A549 (cell line): ENCODE measurements around the gene SLC32A1. TPM values are rescaled to one million over a fixed set of nuclear protein-coding genes. Genes with fewer than 3 reads are reported as not detected.

Experiments
- ATAC-seq, 2 experiments: fragments of 200-7000 bp in 1 of 2; fragments of >200 bp in 1 of 2; cut with Nextera tagmentation in 1 of 2; cut with Tn5 transposase in 1 of 2; 3 replicates each; pipeline versions ENCODE4 v1.8.0 to v1.9.1; 2018 to 2020; ENCODE audit warnings: mild to moderate bottlenecking in 1 of 2, moderate library complexity in 1 of 2
- CTCF ChIA-PET: fragments of 300-600 bp; sonication (Branson Sonifier 250); formaldehyde crosslinking; extraction: SDS; loops from one replicate; lab custom pipeline; 2021; ENCODE audit warnings: antibody characterized with exemption, inconsistent platforms; lab: Yijun Ruan, JAX
- POLR2A ChIA-PET: fragments of 350-600 bp; formaldehyde crosslinking; extraction: SDS; loops from one replicate; lab custom pipeline; 2021; ENCODE audit warnings: antibody characterized with exemption, inconsistent platforms; lab: Yijun Ruan, JAX
- DNase-seq, 2 experiments: peaks; one replicate each; pipeline versions ENCODE4 v3.0.0 to v3.0.0-alpha.2; 2011 to 2016; ENCODE audit warnings: low read depth in 1 of 2, low spot score in 1 of 2
- FAIRE-seq: peaks from 2 replicates; lab custom pipeline; 2011; peaks lifted over from hg19 to GRCh38; lab: Jason Lieb, UNC
- H3K27ac ChIP-seq, 2 experiments: fragments of >200 bp; sonication (Bioruptor Twin); formaldehyde crosslinking; 3 replicates each; pipeline ENCODE4 v1.5.1; 2016 to 2017
- H3K4me1 ChIP-seq: fragments of >200 bp; sonication (Bioruptor Twin); formaldehyde crosslinking; 3 replicates; pipeline ENCODE4 v1.6.1; 2016
- H3K4me2 ChIP-seq: fragments of >200 bp; sonication (Bioruptor Twin); formaldehyde crosslinking; 3 replicates; pipeline ENCODE4 v1.6.1; 2016
- H3K4me3 ChIP-seq: fragments of >200 bp; sonication (Bioruptor Twin); formaldehyde crosslinking; 3 replicates; pipeline ENCODE4 v1.5.1; 2016
- H3K9me3 ChIP-seq: fragments of >200 bp; sonication (Bioruptor Twin); formaldehyde crosslinking; 3 replicates; pipeline ENCODE4 v1.6.1; 2016
- BCL3 ChIP-seq: fragments of >200 bp; sonication (Bioruptor Twin); formaldehyde crosslinking; IDR thresholded peaks from 3 replicates; pipeline ENCODE4 v1.6.1; 2016
- CBX2 ChIP-seq: fragments of 200-600 bp; sonication (generic); IDR thresholded peaks from 2 replicates; pipeline ENCODE4 v1.6.1; 2016; ENCODE audit warnings: low read depth, mild to moderate bottlenecking, borderline replicate concordance
- CBX8 ChIP-seq: fragments of 200-600 bp; sonication (generic); IDR thresholded peaks from 2 replicates; pipeline ENCODE4 v1.6.1; 2016
- CEBPB ChIP-seq, 2 experiments: fragments of >200 bp in 1 of 2; sonication (Bioruptor Twin) in 1 of 2; formaldehyde crosslinking in 1 of 2; IDR thresholded peaks; 2 replicates each; pipeline ENCODE4 v1.6.1; 2012 to 2016
- CHD4 ChIP-seq: fragments of 200-600 bp; sonication (generic); IDR thresholded peaks from 2 replicates; pipeline ENCODE4 v1.6.1; 2016; ENCODE audit warnings: antibody characterized with exemption, mild to moderate bottlenecking, borderline replicate concordance
- EHF ChIP-seq: fragments of 250-450 bp; sonication (Bioruptor Pico); IDR thresholded peaks from 2 replicates; pipeline ENCODE4 v1.5.0; 2020; ENCODE audit warnings: mild to moderate bottlenecking
- ESRRA ChIP-seq: fragments of 150-350 bp; IDR thresholded peaks from 2 replicates; pipeline ENCODE4 v1.6.1; 2014; ENCODE audit warnings: mild to moderate bottlenecking, low read length, borderline replicate concordance
- FOSB ChIP-seq: fragments of 250-450 bp; sonication (Bioruptor Pico); IDR thresholded peaks from 2 replicates; pipeline ENCODE4 v1.5.0; 2020; ENCODE audit warnings: mild to moderate bottlenecking, moderate library complexity
- FOXS1 ChIP-seq: fragments of 250-450 bp; sonication (Bioruptor Pico); IDR thresholded peaks from 2 replicates; pipeline ENCODE4 v1.5.0; 2020; ENCODE audit warnings: mild to moderate bottlenecking, moderate library complexity
- HDAC2 ChIP-seq: fragments of 200-600 bp; sonication (generic); IDR thresholded peaks from 2 replicates; pipeline ENCODE4 v1.6.1; 2016
- HOXB13 ChIP-seq: fragments of 250-450 bp; sonication (Bioruptor Pico); IDR thresholded peaks from 2 replicates; pipeline ENCODE4 v1.5.0; 2020; ENCODE audit warnings: low read depth, mild to moderate bottlenecking, moderate library complexity
- HOXB5 ChIP-seq: fragments of 250-450 bp; sonication (Bioruptor Pico); IDR thresholded peaks from 2 replicates; pipeline ENCODE4 v1.5.0; 2020; ENCODE audit warnings: mild to moderate bottlenecking, moderate library complexity
- JUNB ChIP-seq: fragments of >200 bp; sonication (Bioruptor Twin); formaldehyde crosslinking; IDR thresholded peaks from 2 replicates; pipeline ENCODE4 v1.6.1; 2016
- KDM1A ChIP-seq: fragments of 200-600 bp; sonication (generic); IDR thresholded peaks from 2 replicates; pipeline ENCODE4 v1.6.1; 2016; ENCODE audit warnings: low read depth, mild to moderate bottlenecking
- MAFK ChIP-seq: fragments of 450-650 bp; IDR thresholded peaks from 2 replicates; pipeline ENCODE4 v1.6.1; 2014; ENCODE audit not compliant: partially characterized antibody
- MAX ChIP-seq: IDR thresholded peaks from 2 replicates; pipeline ENCODE4 v1.6.1; 2012
- NPAS2 ChIP-seq: fragments of 250-450 bp; sonication (Bioruptor Pico); IDR thresholded peaks from 2 replicates; pipeline ENCODE4 v1.8.0; 2022; ENCODE audit warnings: mild to moderate bottlenecking, moderate library complexity, borderline replicate concordance
- PHF8 ChIP-seq: fragments of 200-600 bp; sonication (generic); IDR thresholded peaks from 2 replicates; pipeline ENCODE4 v1.6.1; 2016; ENCODE audit warnings: low read depth, mild to moderate bottlenecking, antibody characterized with exemption, moderate library complexity, borderline replicate concordance
- RAD21 ChIP-seq, 2 experiments: fragments of >200 bp in 1 of 2; sonication (Bioruptor Twin) in 1 of 2; formaldehyde crosslinking in 1 of 2; IDR thresholded peaks in 1 of 2; conservative IDR thresholded peaks in 1 of 2; 2 replicates in 1 of 2; 3 replicates in 1 of 2; pipeline ENCODE4 v1.6.1; 2012 to 2018; ENCODE audit warnings: inconsistent platforms in 1 of 2
- USF2 ChIP-seq: fragments of 450-650 bp; IDR thresholded peaks from 2 replicates; pipeline ENCODE4 v1.6.1; 2014; ENCODE audit warnings: antibody characterized with exemption
- WGBS: methylation state at CpG from one replicate; pipeline ENCODE4 v1.1.6; 2017; ENCODE audit errors: missing lambda C conversion rate; 5-methylcytosine and 5-hydroxymethylcytosine counted together
- polyA plus RNA-seq, 4 experiments: library from polyadenylated mRNA; depleted of rRNA in 3 of 4; stranded (reverse); fragments of >200 nt; fragmentation: RNase III in 1 of 4; extraction: RNeasy Plus Mini Kit Qiagen cat#74134 plus additional on column Dnase treatment in 1 of 4; gene quantifications; 2 replicates in 3 of 4; 3 replicates in 1 of 4; pipeline ENCODE4 v1.2.3, GENCODE V29; 2011 to 2017
- TF ChIP-seq, protein P1 (sequence below): fragments of 150-350 bp; IDR thresholded peaks from 2 replicates; pipeline ENCODE4 v1.6.1; 2014; ENCODE audit warnings: low read depth, mild to moderate bottlenecking, low read length

The SLC32A1 gene
- polyA plus RNA-seq, 2 of the 4 experiments (the other 2 are of a cell fraction): not detected

DNA sequence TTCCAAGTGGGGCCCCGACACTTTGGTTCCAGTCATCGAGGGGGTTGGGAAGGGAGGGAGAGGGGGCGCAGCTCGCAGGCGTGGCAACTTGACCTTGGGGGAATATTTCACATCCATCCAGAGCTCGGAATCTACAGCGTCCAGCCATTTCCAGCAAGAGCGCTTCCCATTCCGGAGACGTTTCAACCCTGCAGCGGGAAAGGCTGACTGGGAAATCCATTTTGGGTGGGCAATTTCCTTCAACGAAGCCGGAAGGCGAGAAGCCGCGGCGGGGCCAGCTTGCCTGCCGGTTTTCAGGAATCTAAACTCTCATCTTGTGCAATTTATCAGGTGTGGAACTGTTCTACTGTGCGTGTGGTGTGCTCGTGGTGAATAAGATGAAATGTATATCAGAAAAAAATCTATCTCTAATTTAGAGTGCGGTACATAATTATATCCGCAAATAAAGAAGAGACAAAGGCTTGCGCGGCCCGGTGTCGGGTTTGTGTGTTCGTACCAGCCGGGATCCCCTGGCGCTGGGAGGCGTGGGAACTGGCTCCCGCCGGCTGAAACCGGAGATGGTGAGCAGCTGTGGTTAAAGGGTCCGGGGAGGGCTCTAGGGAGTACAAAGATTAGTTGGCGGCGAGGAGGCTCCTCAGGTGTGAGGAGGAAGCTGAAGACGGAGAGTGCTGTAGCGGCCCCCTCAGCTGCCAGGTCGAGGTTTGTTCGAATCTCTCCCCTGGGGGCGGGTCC lies 4.8 kb downstream of the SLC32A1 start:
- WGBS: 53% methylated on average over 41 of the region's 41 CpGs
- no peak for ATAC-seq
- POLR2A ChIA-PET: no interaction called here

GRCh38 chr20:38729767-38730166 lies 5.5 kb downstream of the SLC32A1 start:
- Histone ChIP-seq H3K4me2 (no peak overlapping the region), H3K9me3 (no peaks in the 10 kb centered on the region), H3K27ac (no peak overlapping the region), H3K4me3 (no peak overlapping the region), H3K4me1 (peaks cover 9% of the 10 kb centered on the region)
- no peak for FAIRE-seq
- no peak for ATAC-seq
- no peak for DNase-seq
- TF ChIP-seq HDAC2 (no peak), ESRRA (no peak), CBX2 (no peak), PHF8 (no peak), USF2 (no peak), CBX8 (no peak), HOXB5 (CRISPR knock-in tag) (no peak), JUNB (no peak), EHF (no peak), HOXB13 (no peak), MAFK (no peak), CHD4 (no peak), RAD21 (conservative IDR thresholded peaks at IDR 0.05 in 1 of 2, IDR thresholded peaks at IDR 0.05 in 1 of 2) (no peak)
- WGBS: 29% methylated on average over 7 of the region's 7 CpGs
- POLR2A ChIA-PET: no interaction called here
- CTCF ChIA-PET: interaction anchor here (0.9 to 2.5 kb wide), 4 partner anchors 10 to 81 kb away, joined by 3 to 14 read pairs (median 8); no protein-coding TSS in a partner anchor

More for the DNA sequence above, 4.8 kb downstream of the SLC32A1 start:
- no peaks in the 10 kb centered on the region for H3K9me3 ChIP-seq
- no peak overlapping the region for H3K27ac ChIP-seq
- FAIRE-seq: no peak
- CTCF ChIA-PET: interaction anchor here (0.9 to 2.5 kb wide), 5 partner anchors 9 to 81 kb away, joined by 3 to 14 read pairs (median 6); no protein-coding TSS in a partner anchor
- no peak for DNase-seq
- TF ChIP-seq, protein P1, sequence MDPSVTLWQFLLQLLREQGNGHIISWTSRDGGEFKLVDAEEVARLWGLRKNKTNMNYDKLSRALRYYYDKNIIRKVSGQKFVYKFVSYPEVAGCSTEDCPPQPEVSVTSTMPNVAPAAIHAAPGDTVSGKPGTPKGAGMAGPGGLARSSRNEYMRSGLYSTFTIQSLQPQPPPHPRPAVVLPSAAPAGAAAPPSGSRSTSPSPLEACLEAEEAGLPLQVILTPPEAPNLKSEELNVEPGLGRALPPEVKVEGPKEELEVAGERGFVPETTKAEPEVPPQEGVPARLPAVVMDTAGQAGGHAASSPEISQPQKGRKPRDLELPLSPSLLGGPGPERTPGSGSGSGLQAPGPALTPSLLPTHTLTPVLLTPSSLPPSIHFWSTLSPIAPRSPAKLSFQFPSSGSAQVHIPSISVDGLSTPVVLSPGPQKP: no peak
- no peak for TF ChIP-seq FOSB
- no peak for TF ChIP-seq BCL3
- TF ChIP-seq MAX: no peak
- no peak for TF ChIP-seq FOXS1
- TF ChIP-seq CBX2: no peak
- TF ChIP-seq NPAS2 (CRISPR knock-in tag): no peak
- TF ChIP-seq CEBPB (IDR thresholded peaks at IDR 0.05): no peak
- no peak for TF ChIP-seq KDM1A
- peaks cover 14% of the 10 kb centered on the region for H3K4me1 ChIP-seq
- no peak overlapping the region for H3K4me3 ChIP-seq
- H3K4me2 ChIP-seq: no peak overlapping the region
